Stimulated activated CD4-positive, alpha-beta T cell treated with anti-CD3 and anti-CD28 coated beads, Interleukin-1b, Interleukin-23, amount 100 ng/mL, for 48 hours (primary cell): ENCODE results near the gene ACLY.

Experiments used
- DNase-seq: peaks from one replicate; pipeline ENCODE4 v3.0.0-alpha.2; 2020

ACLY gene

GRCh38 chr17:41824086-41824485, 94.7 kb downstream of the ACLY start:
- DNase-seq, result no peak

GRCh38 chr17:41823580-41823979, 95.2 kb downstream of the ACLY start:
- no peak for DNase-seq

GRCh38 chr17:41823141-41823524, 95.6 kb downstream of the ACLY start:
- no peak for DNase-seq

DNA sequence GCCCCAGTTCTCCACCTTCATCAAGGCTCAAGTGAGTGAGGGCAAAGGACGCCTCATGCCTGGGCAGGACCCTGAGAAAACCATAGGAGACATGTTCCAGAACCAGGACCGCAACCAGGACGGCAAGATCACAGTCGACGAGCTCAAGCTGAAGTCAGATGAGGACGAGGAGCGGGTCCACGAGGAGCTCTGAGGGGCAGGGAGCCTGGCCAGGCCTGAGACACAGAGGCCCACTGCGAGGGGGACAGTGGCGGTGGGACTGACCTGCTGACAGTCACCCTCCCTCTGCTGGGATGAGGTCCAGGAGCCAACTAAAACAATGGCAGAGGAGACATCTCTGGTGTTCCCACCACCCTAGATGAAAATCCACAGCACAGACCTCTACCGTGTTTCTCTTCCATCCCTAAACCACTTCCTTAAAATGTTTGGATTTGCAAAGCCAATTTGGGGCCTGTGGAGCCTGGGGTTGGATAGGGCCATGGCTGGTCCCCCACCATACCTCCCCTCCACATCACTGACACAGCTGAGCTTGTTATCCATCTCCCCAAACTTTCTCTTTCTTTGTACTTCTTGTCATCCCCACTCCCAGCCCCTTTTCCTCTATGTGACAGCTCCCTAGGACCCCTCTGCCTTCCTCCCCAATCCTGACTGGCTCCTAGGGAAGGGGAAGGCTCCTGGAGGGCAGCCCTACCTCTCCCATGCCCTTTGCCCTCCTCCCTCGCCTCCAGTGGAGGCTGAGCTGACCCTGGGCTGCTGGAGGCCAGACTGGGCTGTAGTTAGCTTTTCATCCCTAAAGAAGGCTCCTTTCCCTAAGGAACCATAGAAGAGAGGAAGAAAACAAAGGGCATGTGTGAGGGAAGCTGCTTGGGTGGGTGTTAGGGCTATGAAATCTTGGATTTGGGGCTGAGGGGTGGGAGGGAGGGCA, 96.3 kb downstream of the ACLY start:
- no peak for DNase-seq

DNA sequence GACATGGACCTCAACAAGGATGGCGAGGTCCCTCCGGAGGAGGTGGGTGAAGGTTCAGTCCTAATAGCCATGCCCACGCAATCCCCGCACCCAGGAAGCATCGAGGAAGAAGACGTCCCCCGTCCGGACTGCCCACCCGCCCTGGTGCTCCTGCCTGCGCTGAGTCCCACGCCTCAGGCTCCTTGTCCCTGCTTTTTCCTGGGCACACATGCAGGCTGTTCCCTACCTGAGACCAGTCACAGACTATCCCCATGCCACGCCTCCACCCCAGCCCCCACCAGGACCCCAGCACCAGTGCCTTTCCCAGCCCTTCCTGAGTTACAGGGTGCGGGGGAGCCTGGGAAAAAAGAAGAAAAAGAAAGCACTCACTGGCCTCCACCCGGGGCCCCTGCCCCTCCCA, 97.0 kb downstream of the ACLY start:
- DNase-seq, result no peak

DNA sequence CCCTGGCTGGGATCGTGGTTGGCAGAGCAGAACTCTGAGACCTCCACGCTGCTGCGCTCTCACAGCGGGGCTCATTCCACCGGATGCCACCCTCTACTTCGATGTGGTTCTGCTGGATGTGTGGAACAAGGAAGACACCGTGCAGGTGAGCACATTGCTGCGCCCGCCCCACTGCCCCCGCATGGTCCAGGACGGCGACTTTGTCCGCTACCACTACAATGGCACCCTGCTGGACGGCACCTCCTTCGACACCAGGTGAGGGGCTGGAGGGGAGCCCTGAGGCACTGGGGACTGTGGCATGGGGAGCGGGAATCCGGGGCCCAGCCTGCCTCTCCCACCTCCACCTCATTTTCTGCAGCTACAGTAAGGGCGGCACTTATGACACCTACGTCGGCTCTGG, 100.7 kb downstream of the ACLY start:
- no peak for DNase-seq
